Mononuclear cell (primary cell): Measurements from ENCODE around the gene CMKLR1. TPM values are rescaled to one million over a fixed set of nuclear protein-coding genes. Genes with fewer than 3 reads are reported as not detected.

Source experiments
- H3K27me3 ChIP-seq: 2 replicates; pipeline ENCODE4 v1.6.0; 2011; ENCODE audit warnings: low read length, control low read depth; ENCODE audit not compliant: insufficient read depth
- H3K4me1 ChIP-seq: 2 replicates; pipeline ENCODE4 v1.5.1; 2011; ENCODE audit warnings: mild to moderate bottlenecking, low read length, control low read depth; ENCODE audit not compliant: insufficient read depth
- H3K4me3 ChIP-seq: 2 replicates; pipeline ENCODE4 v1.5.1; 2011; ENCODE audit warnings: mild to moderate bottlenecking, low read length, moderate library complexity
- H3K9me3 ChIP-seq: 2 replicates; pipeline ENCODE4 v1.5.1; 2011; ENCODE audit warnings: low read depth, mild to moderate bottlenecking, control low read depth, low read length
- total RNA-seq: library from RNA; depleted of rRNA; stranded (reverse); fragments of >200 nt; gene quantifications from one replicate; pipeline ENCODE4 v1.2.3, GENCODE V29; 2012

Gene CMKLR1
- total RNA-seq, 1 donor: 0.52 TPM

GRCh38 chr12:108239378-108239777 lies 99.7 kb downstream of the CMKLR1 start:
- Histone ChIP-seq H3K4me3 (no peak overlapping the region), H3K9me3 (no peaks in the 10 kb centered on the region), H3K4me1 (no peaks in the 10 kb centered on the region), H3K27me3 (peaks cover 3% of the 10 kb centered on the region)

GRCh38 chr12:108238474-108238873 lies 100.6 kb downstream of the CMKLR1 start:
- Histone ChIP-seq H3K4me3 (no peak overlapping the region), H3K4me1 (no peaks in the 10 kb centered on the region), H3K27me3 (peaks cover 3% of the 10 kb centered on the region), H3K9me3 (no peaks in the 10 kb centered on the region)

Other genes starting within 250 kb of the CMKLR1 start
- gene WSCD2, start 210.0 kb downstream of the CMKLR1 start, total RNA-seq: 0.10 TPM
- 3.3 TPM for gene FICD, start 176.0 kb upstream of the CMKLR1 start, total RNA-seq
- 102 TPM for gene SART3, start 221.9 kb upstream of the CMKLR1 start, total RNA-seq
- gene ISCU, start 223.3 kb upstream of the CMKLR1 start, total RNA-seq: 137 TPM